Prostate gland (tissue), 2 donors: ENCODE results near the gene DTX4. TPM values are rescaled to one million over a fixed set of nuclear protein-coding genes. Genes with fewer than 3 reads are reported as not detected.

ENCODE experiments used
- DNase-seq: peaks from one replicate; pipeline ENCODE4 v3.0.0-alpha.2; 2019; ENCODE audit warnings: low spot score
- H3K27ac ChIP-seq, 2 donors: fragments of 200-600 bp; sonication (generic); 2 replicates each; pipeline ENCODE4 v1.5.1; 2017 to 2019
- H3K27me3 ChIP-seq: fragments of 200-600 bp; sonication (generic); replicated peaks from 2 replicates; pipeline ENCODE4 v1.5.1; 2019; ENCODE audit not compliant: insufficient read depth
- H3K36me3 ChIP-seq, 2 donors: fragments of 200-600 bp; sonication (generic); 1 replicate in 1 of 2; 2 replicates in 1 of 2; pipeline versions ENCODE4 v1.5.1 to v1.8.1; 2017 to 2019
- H3K4me1 ChIP-seq: fragments of 200-600 bp; sonication (generic); replicated peaks from 2 replicates; pipeline ENCODE4 v1.5.1; 2019
- H3K4me3 ChIP-seq, 2 donors: fragments of 200-600 bp; sonication (generic); 2 replicates each; pipeline ENCODE4 v1.5.1; 2017 to 2019
- H3K9me3 ChIP-seq: fragments of 200-600 bp; sonication (generic); 2 replicates; pipeline ENCODE4 v1.5.1; 2017
- POLR2A ChIP-seq: fragments of 450-650 bp; IDR thresholded peaks from one replicate; pipeline ENCODE4 v1.6.1; 2016; ENCODE audit warnings: antibody characterized with exemption, mild to moderate bottlenecking
- POLR2AphosphoS5 ChIP-seq: sonication (generic); formaldehyde crosslinking; IDR thresholded peaks from one replicate; pipeline ENCODE4 v1.6.1; 2017; ENCODE audit warnings: antibody characterized with exemption
- WGBS: methylation state at CpG from one replicate; pipeline ENCODE4 v1.1.5; 2018; 5-methylcytosine and 5-hydroxymethylcytosine counted together
- intact Hi-C: fragments of 100-400 bp; cut with DNase I; formaldehyde crosslinking; loops from one replicate; pipeline ENCODE4 v1.14.2; 2022
- total RNA-seq, 2 donors: library from RNA; depleted of rRNA; stranded (reverse); fragments of >200 nt; gene quantifications; one replicate each; pipeline ENCODE4 v1.1.0, GENCODE V29; 2016
- TF ChIP-seq, protein P1 (sequence below), 4 experiments: fragments of 200-600 bp in 2 of 4; fragments of 450-650 bp in 2 of 4; sonication (generic) in 2 of 4; IDR thresholded peaks; 1 replicate in 3 of 4; 2 replicates in 1 of 4; pipeline ENCODE4 v1.5.1; 2016 to 2019; ENCODE audit warnings: antibody characterized with exemption in 4 of 4, mild to moderate bottlenecking in 2 of 4, moderate library complexity in 2 of 4

The DTX4 gene
- total RNA-seq, 2 donors from 2014 or later: 6.9 to 10.7 TPM

DNA sequence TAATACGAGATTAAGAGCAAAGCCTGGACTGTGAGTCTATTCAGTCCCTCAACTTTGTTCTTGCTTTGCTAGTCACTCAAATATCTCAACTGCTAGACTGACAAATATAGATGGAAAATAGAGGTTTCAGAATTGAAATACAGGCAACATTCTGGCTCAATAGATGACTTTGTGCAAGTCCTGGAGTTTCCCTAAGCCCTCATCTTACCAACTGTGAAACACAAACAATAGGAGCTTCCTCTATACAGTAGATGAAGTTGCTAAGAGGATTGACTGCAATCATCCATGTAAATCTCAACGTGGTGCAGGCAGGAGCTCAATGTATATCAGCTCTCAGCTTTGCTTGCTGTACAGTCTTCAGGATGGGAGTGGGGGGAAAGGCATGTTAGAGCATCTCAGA, 47.0 kb downstream of the DTX4 start:
- Histone ChIP-seq H3K27me3 (no peaks in the 10 kb centered on the region), H3K4me1 (no peaks in the 10 kb centered on the region), H3K27ac (no peak overlapping the region), H3K4me3 (no peak overlapping the region), H3K36me3 (no peaks in the 10 kb centered on the region), H3K9me3 (no peaks in the 10 kb centered on the region)
- DNase-seq: no peak
- TF ChIP-seq, protein P1, sequence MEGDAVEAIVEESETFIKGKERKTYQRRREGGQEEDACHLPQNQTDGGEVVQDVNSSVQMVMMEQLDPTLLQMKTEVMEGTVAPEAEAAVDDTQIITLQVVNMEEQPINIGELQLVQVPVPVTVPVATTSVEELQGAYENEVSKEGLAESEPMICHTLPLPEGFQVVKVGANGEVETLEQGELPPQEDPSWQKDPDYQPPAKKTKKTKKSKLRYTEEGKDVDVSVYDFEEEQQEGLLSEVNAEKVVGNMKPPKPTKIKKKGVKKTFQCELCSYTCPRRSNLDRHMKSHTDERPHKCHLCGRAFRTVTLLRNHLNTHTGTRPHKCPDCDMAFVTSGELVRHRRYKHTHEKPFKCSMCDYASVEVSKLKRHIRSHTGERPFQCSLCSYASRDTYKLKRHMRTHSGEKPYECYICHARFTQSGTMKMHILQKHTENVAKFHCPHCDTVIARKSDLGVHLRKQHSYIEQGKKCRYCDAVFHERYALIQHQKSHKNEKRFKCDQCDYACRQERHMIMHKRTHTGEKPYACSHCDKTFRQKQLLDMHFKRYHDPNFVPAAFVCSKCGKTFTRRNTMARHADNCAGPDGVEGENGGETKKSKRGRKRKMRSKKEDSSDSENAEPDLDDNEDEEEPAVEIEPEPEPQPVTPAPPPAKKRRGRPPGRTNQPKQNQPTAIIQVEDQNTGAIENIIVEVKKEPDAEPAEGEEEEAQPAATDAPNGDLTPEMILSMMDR (IDR thresholded peaks at IDR 0.05): no peak
- no peak for TF ChIP-seq POLR2A
- TF ChIP-seq POLR2AphosphoS5: no peak
- 59% methylated on average over 2 of the region's 2 CpGs for WGBS
- intact Hi-C loops: no loop called here

DNA sequence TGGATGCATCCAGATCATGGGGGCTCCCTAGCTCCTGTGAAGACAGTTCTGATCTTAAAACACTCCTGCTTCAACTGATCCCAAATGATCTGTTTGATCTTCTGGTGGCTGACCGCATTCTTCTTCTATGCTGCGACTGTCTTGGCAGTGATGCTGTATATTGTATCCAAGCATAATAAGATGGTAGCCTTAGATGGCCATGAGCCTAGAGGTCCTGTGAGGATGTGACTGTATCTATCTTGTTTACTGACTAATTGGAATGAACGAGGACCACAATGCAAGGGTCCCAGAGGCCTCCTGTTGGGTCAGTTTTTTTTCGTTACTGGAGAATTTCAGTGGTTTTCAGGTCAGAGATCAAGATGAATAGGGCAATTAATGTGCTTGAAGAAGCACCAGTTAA, 47.9 kb downstream of the DTX4 start:
- no peak for TF ChIP-seq POLR2AphosphoS5
- no peak for TF ChIP-seq POLR2A
- TF ChIP-seq, protein P1 (IDR thresholded peaks at IDR 0.05): no peak
- DNase-seq: no peak
- no peaks in the 10 kb centered on the region for H3K4me1 ChIP-seq
- H3K27ac ChIP-seq: no peak overlapping the region
- H3K4me3 ChIP-seq: no peak overlapping the region
- H3K36me3 ChIP-seq: no peaks in the 10 kb centered on the region
- H3K27me3 ChIP-seq: no peaks in the 10 kb centered on the region
- intact Hi-C loops: no loop called here
- 80% methylated on average over 4 of the region's 4 CpGs for WGBS
- no peaks in the 10 kb centered on the region for H3K9me3 ChIP-seq

DNA sequence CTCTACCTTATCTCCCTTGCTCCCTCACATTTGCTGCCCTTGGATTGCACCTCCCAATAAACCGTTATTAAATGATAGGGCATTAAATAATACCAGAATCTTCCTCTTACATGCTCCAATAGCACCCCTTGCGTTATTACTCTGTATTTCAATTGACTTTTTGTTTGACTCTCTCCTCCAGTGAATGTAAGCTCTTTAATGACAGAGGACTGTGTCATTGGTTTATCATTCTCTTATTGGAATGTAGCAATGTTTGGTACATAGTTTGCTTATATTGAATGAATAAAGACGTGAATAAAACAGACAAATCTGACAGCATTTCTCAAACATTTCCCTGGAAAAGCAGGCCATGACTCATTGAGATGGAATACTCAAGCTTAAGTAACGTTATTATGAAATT, 49.5 kb downstream of the DTX4 start:
- H3K36me3 ChIP-seq: no peaks in the 10 kb centered on the region
- no peaks in the 10 kb centered on the region for H3K4me1 ChIP-seq
- H3K4me3 ChIP-seq: no peak overlapping the region
- DNase-seq: no peak
- H3K27ac ChIP-seq: no peak overlapping the region
- intact Hi-C loops: no loop called here
- no peaks in the 10 kb centered on the region for H3K27me3 ChIP-seq
- H3K9me3 ChIP-seq: no peaks in the 10 kb centered on the region
- TF ChIP-seq POLR2AphosphoS5: no peak
- WGBS: 54% methylated on average over 4 of the region's 4 CpGs

DNA sequence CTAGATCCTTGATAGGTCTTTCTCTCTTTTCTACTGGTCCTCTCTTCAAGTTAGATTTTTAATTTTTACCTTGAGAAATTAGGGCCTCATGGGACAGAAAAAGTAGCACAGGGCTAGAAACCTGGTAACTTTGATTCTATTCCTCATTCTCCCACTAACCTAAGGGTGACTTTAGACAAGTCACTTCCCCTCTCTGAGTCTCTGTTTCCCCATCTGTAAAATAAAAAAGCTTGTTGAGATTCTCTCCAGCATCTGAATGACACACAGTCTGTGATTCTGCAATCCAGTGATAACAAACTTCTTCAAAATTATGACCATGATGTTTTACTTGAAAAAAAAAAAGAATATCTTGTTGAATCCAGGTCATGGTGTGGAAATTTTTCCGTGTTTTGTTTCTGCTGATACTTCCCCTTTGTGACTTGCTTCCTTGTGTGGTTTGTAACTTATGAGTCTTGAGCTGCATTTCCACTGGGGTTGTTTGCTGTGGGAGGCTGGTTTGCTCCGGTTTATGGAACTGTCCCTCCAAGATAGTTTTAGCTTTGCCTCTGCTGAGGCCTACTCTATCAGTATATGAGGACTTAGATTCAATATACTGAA, 50.6 kb downstream of the DTX4 start:
- no peaks in the 10 kb centered on the region for H3K9me3 ChIP-seq
- DNase-seq: no peak
- no peak overlapping the region for H3K4me3 ChIP-seq
- no peaks in the 10 kb centered on the region for H3K36me3 ChIP-seq
- H3K27me3 ChIP-seq: no peaks in the 10 kb centered on the region
- TF ChIP-seq POLR2AphosphoS5 (no peak), POLR2A (no peak)
- TF ChIP-seq, protein P1 (IDR thresholded peaks at IDR 0.05): no peak
- no peaks in the 10 kb centered on the region for H3K4me1 ChIP-seq
- intact Hi-C loops: no loop called here
- H3K27ac ChIP-seq: no peak overlapping the region
- 81% methylated on average over 2 of the region's 2 CpGs for WGBS

DNA sequence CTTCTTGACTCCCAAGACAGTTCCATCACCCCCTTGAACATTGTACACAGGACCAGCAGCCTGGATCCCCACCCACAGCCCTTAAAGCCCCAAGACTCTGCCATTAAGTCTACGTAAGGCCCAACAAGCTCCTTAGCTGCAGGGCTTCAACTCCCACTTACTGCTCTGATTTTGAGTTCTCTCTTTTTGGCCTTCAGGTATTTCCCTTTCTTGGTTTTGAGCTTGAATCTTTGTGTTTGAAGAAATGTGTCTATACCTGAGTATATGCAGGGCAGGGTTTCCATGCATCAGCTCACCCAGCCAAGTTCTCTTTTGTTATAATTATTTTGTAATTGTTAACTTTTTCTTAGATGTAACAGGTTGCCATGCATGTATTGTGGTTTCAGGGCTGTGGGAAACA, 51.2 kb downstream of the DTX4 start:
- Histone ChIP-seq H3K36me3 (no peaks in the 10 kb centered on the region), H3K9me3 (no peaks in the 10 kb centered on the region), H3K27me3 (no peaks in the 10 kb centered on the region), H3K27ac (no peak overlapping the region), H3K4me3 (no peak overlapping the region), H3K4me1 (no peaks in the 10 kb centered on the region)
- intact Hi-C loops: no loop called here
- TF ChIP-seq POLR2A: no peak
- TF ChIP-seq, protein P1 (IDR thresholded peaks at IDR 0.05): no peak
- no peak for TF ChIP-seq POLR2AphosphoS5
- DNase-seq: no peak
- 94% methylated on average over 1 of the region's 1 CpG for whole genome bisulfite sequencing
